HepG2 (cell line): Measurements from ENCODE around the gene PBX2. TPM values are rescaled to one million over a fixed set of nuclear protein-coding genes. Genes with fewer than 3 reads are reported as not detected.

Experiments used
- ATAC-seq: fragments of 200-7000 bp; cut with Tn5 transposase; 3 replicates; pipeline ENCODE4 v1.9.1; 2020; ENCODE audit warnings: mild to moderate bottlenecking, moderate library complexity
- BruUV-seq: library from RNA; stranded (reverse); fragments of 400-500 nt; replicated peaks from 2 replicates; lab custom pipeline; 2021; lab: Mats Ljungman, UMichigan
- CTCF ChIA-PET: fragments of 300-600 bp; formaldehyde crosslinking; extraction: SDS; loops from one replicate; lab custom pipeline; 2021; ENCODE audit warnings: low total read pairs, inconsistent platforms, low intra/inter-chr PET ratio; lab: Yijun Ruan, JAX
- POLR2A ChIA-PET: fragments of 350-600 bp; sonication (Branson Sonifier 250); formaldehyde crosslinking; loops from one replicate; lab custom pipeline; 2020; ENCODE audit warnings: antibody characterized with exemption, inconsistent platforms; lab: Yijun Ruan, JAX
- DNase-seq: peaks from one replicate; pipeline ENCODE4 v3.0.0-alpha.2; 2015; ENCODE audit warnings: low spot score
- FAIRE-seq: peaks from 3 replicates; lab custom pipeline; 2011; peaks lifted over from hg19 to GRCh38; lab: Jason Lieb, UNC
- H2AFZ ChIP-seq: one replicate; pipeline ENCODE4 v1.6.1; 2011; ENCODE audit warnings: low read length, inconsistent platforms
- H3K27ac ChIP-seq: fragments of 300-600 bp; 3 replicates; pipeline ENCODE4 v1.8.0; 2011; ENCODE audit warnings: mixed run types, mild to moderate bottlenecking, mixed read lengths, low read length, inconsistent platforms; ENCODE audit not compliant: insufficient read depth; ENCODE audit errors: extremely low read length
- H3K27me3 ChIP-seq, 2 experiments: fragments of 200-600 bp in 1 of 2; 2 replicates in 1 of 2; 3 replicates in 1 of 2; pipeline versions ENCODE4 v1.6.0 to v1.8.0; 2011; ENCODE audit warnings: low read length in 2 of 2, mild to moderate bottlenecking in 2 of 2, moderate library complexity in 2 of 2, inconsistent platforms in 1 of 2; ENCODE audit not compliant: insufficient read depth in 2 of 2, control insufficient read depth in 1 of 2
- H3K36me3 ChIP-seq, 2 experiments: fragments of 200-600 bp in 1 of 2; replicated peaks in 1 of 2; 2 replicates in 1 of 2; 3 replicates in 1 of 2; pipeline versions ENCODE4 v1.5.1 to v1.8.0; 2011; ENCODE audit warnings: low read length in 2 of 2, inconsistent platforms in 1 of 2; ENCODE audit not compliant: insufficient read depth in 2 of 2, control insufficient read depth in 1 of 2
- H3K4me1 ChIP-seq: 2 replicates; pipeline ENCODE4 v1.5.1; 2012; ENCODE audit warnings: low read length, inconsistent platforms; ENCODE audit not compliant: insufficient read depth
- H3K4me2 ChIP-seq: 2 replicates; pipeline ENCODE4 v1.6.0; 2011; ENCODE audit warnings: low read depth, low read length, inconsistent platforms
- H3K4me3 ChIP-seq, 3 experiments: fragments of 200-600 bp in 1 of 3; sonication (generic), shearing (Covaris generic) in 1 of 3; replicated peaks in 1 of 3; 2 replicates each; pipeline ENCODE4 v1.5.1; 2011 to 2016; ENCODE audit warnings: low read length in 3 of 3, inconsistent platforms in 2 of 3, low read depth in 2 of 3, mild to moderate bottlenecking in 2 of 3, control low read depth in 1 of 3, mixed read lengths in 1 of 3; ENCODE audit not compliant: insufficient read depth in 1 of 3
- H3K79me2 ChIP-seq: one replicate; pipeline ENCODE4 v1.6.1; 2011; ENCODE audit warnings: low read length, inconsistent platforms; ENCODE audit not compliant: insufficient read depth
- H3K9ac ChIP-seq: 2 replicates; pipeline ENCODE4 v1.6.0; 2011; ENCODE audit warnings: mild to moderate bottlenecking, low read depth, low read length, inconsistent platforms; ENCODE audit not compliant: insufficient read depth
- H3K9me3 ChIP-seq: 2 replicates; pipeline ENCODE4 v1.5.1; 2012; ENCODE audit warnings: mild to moderate bottlenecking, low read length
- H4K20me1 ChIP-seq: 2 replicates; pipeline ENCODE4 v1.6.0; 2011; ENCODE audit warnings: inconsistent platforms, mild to moderate bottlenecking, low read length, moderate library complexity; ENCODE audit not compliant: insufficient read depth
- ATF4 ChIP-seq, 2 experiments: fragments of 450-650 bp in 1 of 2; sonication (generic) in 1 of 2; formaldehyde crosslinking; IDR thresholded peaks; 2 replicates each; pipeline versions ENCODE4 v1.5.0 to v1.8.0; 2020 to 2022; ENCODE audit warnings: mild to moderate bottlenecking in 1 of 2, missing genetic modification reagents in 1 of 2
- CHCHD3 ChIP-seq: sonication (generic); formaldehyde crosslinking; IDR thresholded peaks from 2 replicates; pipeline ENCODE4 v1.8.0; 2022; ENCODE audit warnings: mild to moderate bottlenecking, missing genetic modification reagents, moderate library complexity
- EP300 ChIP-seq, 3 experiments: sonication (generic) in 1 of 3; formaldehyde crosslinking in 1 of 3; IDR thresholded peaks; 2 replicates each; pipeline versions ENCODE4 v1.5.1 to v1.6.1; 2011 to 2020; ENCODE audit warnings: low read depth in 2 of 3, low read length in 2 of 3, borderline replicate concordance in 1 of 3, improper control_type of control experiment in 1 of 3, mild to moderate bottlenecking in 1 of 3, missing genetic modification reagents in 1 of 3, moderate library complexity in 1 of 3
- ETV5 ChIP-seq: IDR thresholded peaks from 2 replicates; pipeline ENCODE4 v1.6.1; 2018; ENCODE audit warnings: missing biosample characterization, missing genetic modification reagents, inconsistent platforms, borderline replicate concordance
- FOXA1 ChIP-seq, 2 experiments: fragments of 450-650 bp in 1 of 2; sonication (generic) in 1 of 2; formaldehyde crosslinking in 1 of 2; IDR thresholded peaks; 2 replicates each; pipeline versions ENCODE4 v1.4.0 to v1.6.1; 2016 to 2020; ENCODE audit warnings: missing genetic modification reagents in 1 of 2
- GABPA ChIP-seq, 2 experiments: IDR thresholded peaks; 2 replicates each; pipeline ENCODE4 v1.6.1; 2011 to 2016; ENCODE audit warnings: low read depth in 2 of 2, low read length in 1 of 2, missing biosample characterization in 1 of 2, missing genetic modification characterization in 1 of 2
- GABPB1 ChIP-seq: IDR thresholded peaks from 2 replicates; pipeline ENCODE4 v1.6.1; 2016; ENCODE audit warnings: mild to moderate bottlenecking, missing genetic modification reagents, moderate library complexity, missing compliant biosample characterization
- GATAD1 ChIP-seq: IDR thresholded peaks from 2 replicates; pipeline ENCODE4 v1.6.1; 2016; ENCODE audit warnings: missing genetic modification reagents, missing compliant biosample characterization
- KAT8 ChIP-seq: IDR thresholded peaks from 2 replicates; pipeline ENCODE4 v1.6.1; 2016; ENCODE audit warnings: missing genetic modification reagents, missing compliant biosample characterization
- KDM2A ChIP-seq: sonication (generic); formaldehyde crosslinking; IDR thresholded peaks from 2 replicates; pipeline ENCODE4 v1.4.0; 2020; ENCODE audit warnings: low read depth, missing genetic modification reagents, borderline replicate concordance
- MXD3 ChIP-seq: IDR thresholded peaks from 2 replicates; pipeline ENCODE4 v1.6.1; 2016; ENCODE audit warnings: mild to moderate bottlenecking, missing biosample characterization, missing genetic modification reagents
- NR2C2 ChIP-seq: sonication (generic); formaldehyde crosslinking; IDR thresholded peaks from 2 replicates; pipeline ENCODE4 v1.4.0; 2020; ENCODE audit warnings: missing genetic modification reagents, mild to moderate bottlenecking, moderate library complexity, borderline replicate concordance
- REXO4 ChIP-seq: sonication (generic); formaldehyde crosslinking; IDR thresholded peaks from 2 replicates; pipeline ENCODE4 v1.8.0; 2022; ENCODE audit warnings: missing genetic modification reagents, mild to moderate bottlenecking, borderline replicate concordance
- ZC3H13 ChIP-seq: sonication (generic); formaldehyde crosslinking; IDR thresholded peaks from 2 replicates; pipeline ENCODE4 v1.8.1; 2023; ENCODE audit warnings: mild to moderate bottlenecking, missing genetic modification reagents, moderate library complexity
- ZNF225 ChIP-seq: sonication (generic); formaldehyde crosslinking; IDR thresholded peaks from 2 replicates; pipeline ENCODE4 v1.4.0; 2020; ENCODE audit warnings: mild to moderate bottlenecking, missing genetic modification reagents
- ZNF577 ChIP-seq: sonication (generic); formaldehyde crosslinking; IDR thresholded peaks from 2 replicates; pipeline ENCODE4 v1.4.0; 2020; ENCODE audit warnings: mild to moderate bottlenecking, low read depth, missing genetic modification reagents, borderline replicate concordance
- WGBS: methylation state at CpG from one replicate; pipeline ENCODE4 v1.1.6; 2017; ENCODE audit warnings: low lambda C conversion rate; 5-methylcytosine and 5-hydroxymethylcytosine counted together
- in situ Hi-C: cut with HindIII; loops from 2 replicates; pipeline ENCODE4 v1.10.0; 2017; ENCODE audit warnings: low pct_unique_long_range_greater_than_20kb; ENCODE audit not compliant: extremely low pct_ligation_motif_present
- intact Hi-C: fragments of 100-400 bp; cut with micrococcal nuclease; formaldehyde crosslinking; loops from one replicate; pipeline ENCODE4 v1.10.0; 2022; ENCODE audit not compliant: unreplicated experiment
- polyA plus RNA-seq, 8 experiments: library from polyadenylated mRNA; depleted of rRNA in 3 of 8; stranded (reverse) in 7 of 8; unstranded in 1 of 8; fragments of >200 nt; fragmentation: Illumina TruSeq in 4 of 8; extraction: Trizol in 4 of 8; gene quantifications; 2 replicates each; pipeline versions ENCODE4 v1.2.1 to v1.2.3, GENCODE V29; 2011 to 2016; ENCODE audit warnings: low read depth in 4 of 8, missing spikeins in 1 of 8, mixed read lengths in 1 of 8; ENCODE audit not compliant: insufficient read depth in 1 of 8
- total RNA-seq, 5 experiments: library from RNA; depleted of rRNA; stranded (reverse); fragments of >200 nt; fragmentation: Illumina TruSeq; extraction: Trizol; gene quantifications; 2 replicates each; pipeline ENCODE4 v1.2.3, GENCODE V29; 2016; ENCODE audit warnings: low read depth in 1 of 5
- TF ChIP-seq, protein P1 (sequence below): sonication (generic); formaldehyde crosslinking; IDR thresholded peaks from 2 replicates; pipeline ENCODE4 v1.4.0; 2020; ENCODE audit warnings: missing genetic modification reagents, borderline replicate concordance

Gene PBX2
- total and polyA plus RNA-seq, 2 of the 13 experiments (the other 11 are each of a cell fraction or from before 2014, with no cell fraction given), result 42.3 to 77.8 TPM

DNA sequence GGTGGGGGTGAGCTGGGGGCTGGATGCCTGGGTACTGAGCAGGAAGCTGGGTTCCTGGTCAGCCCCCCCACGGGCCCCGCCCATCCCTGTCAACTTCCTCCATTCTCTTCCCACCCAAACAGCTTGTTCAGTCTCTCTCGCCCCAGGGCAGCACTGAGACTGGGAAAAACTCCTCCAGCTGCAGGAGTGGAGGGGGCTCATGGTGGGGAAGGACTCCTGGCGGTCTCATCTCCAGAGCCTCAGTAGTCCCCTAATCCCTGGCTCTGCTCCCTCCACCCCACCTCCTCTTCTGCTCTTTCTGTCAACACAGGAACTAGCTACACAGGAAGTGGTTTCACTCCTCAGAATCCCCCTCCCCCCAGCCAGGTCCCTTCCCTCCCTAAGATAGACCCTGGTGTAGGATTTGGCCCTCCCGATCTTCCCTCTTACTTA lies 2.6 kb upstream of the PBX2 start, which contains the start of gene GPSM3:
Gene GPSM3 (minus strand): TSS at position 36 of the 432 bp plus-strand sequence. CDS start 130 bp downstream, outside the sequence.
- Histone ChIP-seq H3K9ac (no peak within 1 kb of the TSS), H3K4me3 (peak within 1 kb of the TSS in 1 of 3 experiments; percentile 93; a peak in 1 of 6 replicates), H3K36me3 (peaks cover 2 to 4% of the 10 kb centered on the region in 2 experiments; a peak in 3 of 5 replicates), H3K27ac (no peak within 1 kb of the TSS), H2AFZ (no peak within 1 kb of the TSS), H3K4me1 (peaks cover 63% of the 10 kb centered on the region), H3K79me2 (peaks cover 15% of the 10 kb centered on the region), H3K9me3 (no peaks in the 10 kb centered on the region), H3K27me3 (no peaks in the 10 kb centered on the region; a peak in 1 of 5 replicates), H4K20me1 (no peaks in the 10 kb centered on the region), H3K4me2 (peak within 1 kb of the TSS; percentile 95)
- ATAC-seq, result no peak
- WGBS, result 78% methylated on average over 5 of the region's 5 CpGs
- ChIA-PET POLR2A (interaction anchor here (1.2 to 1.3 kb wide), 3 partner anchors 10 to 780 kb away, joined by 6 to 8 read pairs (median 7); partner anchors contain the start of gene AGPAT1), CTCF (no interaction called here)
- no peak for FAIRE-seq
- DNase-seq, result no peak
- no TSS peak for BruUV-seq
- in situ Hi-C loops (loop anchor here (5.0 kb wide), 1 partner anchor 780 kb away; no protein-coding TSS in a partner anchor), intact Hi-C loops (no loop called here)
- TF ChIP-seq NR2C2 (CRISPR knock-in tag), result peak; percentile 43; the same call in 1 of the 2 replicates
- TF ChIP-seq GATAD1 (CRISPR knock-in tag), result 0 out of 2 replicates have a peak, but pooled peaks have one; percentile 19
- TF ChIP-seq ETV5 (CRISPR knock-in tag), result peak; percentile 40; the same call in 1 of the 2 replicates
- TF ChIP-seq, protein P1, sequence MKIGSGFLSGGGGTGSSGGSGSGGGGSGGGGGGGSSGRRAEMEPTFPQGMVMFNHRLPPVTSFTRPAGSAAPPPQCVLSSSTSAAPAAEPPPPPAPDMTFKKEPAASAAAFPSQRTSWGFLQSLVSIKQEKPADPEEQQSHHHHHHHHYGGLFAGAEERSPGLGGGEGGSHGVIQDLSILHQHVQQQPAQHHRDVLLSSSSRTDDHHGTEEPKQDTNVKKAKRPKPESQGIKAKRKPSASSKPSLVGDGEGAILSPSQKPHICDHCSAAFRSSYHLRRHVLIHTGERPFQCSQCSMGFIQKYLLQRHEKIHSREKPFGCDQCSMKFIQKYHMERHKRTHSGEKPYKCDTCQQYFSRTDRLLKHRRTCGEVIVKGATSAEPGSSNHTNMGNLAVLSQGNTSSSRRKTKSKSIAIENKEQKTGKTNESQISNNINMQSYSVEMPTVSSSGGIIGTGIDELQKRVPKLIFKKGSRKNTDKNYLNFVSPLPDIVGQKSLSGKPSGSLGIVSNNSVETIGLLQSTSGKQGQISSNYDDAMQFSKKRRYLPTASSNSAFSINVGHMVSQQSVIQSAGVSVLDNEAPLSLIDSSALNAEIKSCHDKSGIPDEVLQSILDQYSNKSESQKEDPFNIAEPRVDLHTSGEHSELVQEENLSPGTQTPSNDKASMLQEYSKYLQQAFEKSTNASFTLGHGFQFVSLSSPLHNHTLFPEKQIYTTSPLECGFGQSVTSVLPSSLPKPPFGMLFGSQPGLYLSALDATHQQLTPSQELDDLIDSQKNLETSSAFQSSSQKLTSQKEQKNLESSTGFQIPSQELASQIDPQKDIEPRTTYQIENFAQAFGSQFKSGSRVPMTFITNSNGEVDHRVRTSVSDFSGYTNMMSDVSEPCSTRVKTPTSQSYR (CRISPR knock-in tag), result peak; percentile 63; the same call in 1 of the 2 replicates
- peak; percentile 49; the same call in 1 of the 2 replicates for TF ChIP-seq GABPB1
- TF ChIP-seq KAT8 (CRISPR knock-in tag), result 0 out of 2 replicates have a peak, but pooled peaks have one; percentile 20
- no peak for TF ChIP-seq MXD3
- TF ChIP-seq ATF4 (CRISPR knock-in tag; IDR thresholded peaks at IDR 0.05), result no peak
- TF ChIP-seq ZNF577 (CRISPR knock-in tag), result no peak
- no peak for TF ChIP-seq REXO4 (CRISPR knock-in tag)
- no peak for TF ChIP-seq ZNF225
- no peak for TF ChIP-seq ZC3H13
- no peak for TF ChIP-seq CHCHD3 (CRISPR knock-in tag)
- TF ChIP-seq GABPA (IDR thresholded peaks at IDR 0.05; ENCODE audit: low read depth, low read length), result no peak
- peak; percentile 87 for TF ChIP-seq GABPA (CRISPR knock-in tag; IDR thresholded peaks at IDR 0.05; ENCODE audit: low read depth)
- TF ChIP-seq FOXA1 (IDR thresholded peaks at IDR 0.05), result no peak
- TF ChIP-seq FOXA1 (CRISPR knock-in tag; IDR thresholded peaks at IDR 0.05), result peak; percentile 28; the same call in 1 of the 2 replicates
- no peak for TF ChIP-seq EP300 (IDR thresholded peaks at IDR 0.05; ENCODE audit: low read depth in 2 of 2, low read length in 2 of 2)
- TF ChIP-seq EP300 (CRISPR knock-in tag; IDR thresholded peaks at IDR 0.05; ENCODE audit: borderline replicate concordance), result 0 out of 2 replicates have a peak, but pooled peaks have one; percentile 24
- TF ChIP-seq KDM2A (CRISPR knock-in tag), result 0 out of 2 replicates have a peak, but pooled peaks have one; percentile 17
